Measurements from ENCODE around the gene DOCK6. TPM values are rescaled to one million over a fixed set of nuclear protein-coding genes. Genes with fewer than 3 reads are reported as not detected.

The DOCK6 gene
- total and polyA plus RNA-seq, 2 experiments from 2014 or later, result 12.2 to 75.6 TPM

DNA sequence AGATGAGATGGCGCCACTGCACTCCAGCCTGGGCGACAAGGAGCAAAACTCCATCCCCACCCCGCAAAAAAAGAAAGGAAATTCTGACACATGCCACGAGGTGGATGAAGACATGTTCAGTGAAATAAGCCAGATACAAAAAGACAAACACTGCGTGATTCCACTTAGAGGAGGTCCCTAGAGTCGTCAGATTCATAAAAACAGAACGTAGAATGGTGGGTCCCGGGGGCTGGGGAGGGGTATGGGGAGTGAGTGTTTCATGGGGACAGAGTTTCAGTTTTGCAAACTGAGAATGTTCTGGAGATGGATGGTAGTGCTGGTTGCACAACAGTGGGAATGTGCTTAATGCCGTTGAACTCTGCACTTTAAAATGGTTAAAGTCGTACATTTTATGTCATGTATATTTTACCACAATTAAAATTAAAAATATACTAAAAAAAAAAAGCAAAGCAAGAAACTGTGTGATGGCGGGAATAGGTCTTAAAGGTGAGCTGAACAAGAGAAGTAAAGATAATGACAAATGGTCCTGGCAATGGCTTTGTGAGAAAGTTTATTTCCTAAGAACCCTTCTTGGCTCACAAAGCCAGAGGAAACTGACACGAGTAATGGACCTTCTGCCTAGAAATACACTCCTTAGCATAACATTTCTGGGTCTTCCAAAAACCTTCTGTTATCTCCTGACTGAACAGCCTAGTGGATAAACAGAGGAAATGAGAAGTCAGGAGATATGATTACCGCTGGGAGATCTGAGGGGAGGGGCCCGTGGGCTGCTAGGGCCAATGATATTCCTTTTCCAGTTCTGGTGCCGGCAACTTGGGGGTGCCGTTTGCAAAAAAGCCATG is 102.5 kb downstream of the DOCK6 start:
- peak in 1 of 2 donors; percentile 78 for DNase-seq (ENCODE audit: low read depth in 1 of 2, low spot score in 1 of 2)
- H3K9me3 ChIP-seq (ENCODE audit: low read depth), result no peaks in the 10 kb centered on the region
- TF ChIP-seq, protein P1, sequence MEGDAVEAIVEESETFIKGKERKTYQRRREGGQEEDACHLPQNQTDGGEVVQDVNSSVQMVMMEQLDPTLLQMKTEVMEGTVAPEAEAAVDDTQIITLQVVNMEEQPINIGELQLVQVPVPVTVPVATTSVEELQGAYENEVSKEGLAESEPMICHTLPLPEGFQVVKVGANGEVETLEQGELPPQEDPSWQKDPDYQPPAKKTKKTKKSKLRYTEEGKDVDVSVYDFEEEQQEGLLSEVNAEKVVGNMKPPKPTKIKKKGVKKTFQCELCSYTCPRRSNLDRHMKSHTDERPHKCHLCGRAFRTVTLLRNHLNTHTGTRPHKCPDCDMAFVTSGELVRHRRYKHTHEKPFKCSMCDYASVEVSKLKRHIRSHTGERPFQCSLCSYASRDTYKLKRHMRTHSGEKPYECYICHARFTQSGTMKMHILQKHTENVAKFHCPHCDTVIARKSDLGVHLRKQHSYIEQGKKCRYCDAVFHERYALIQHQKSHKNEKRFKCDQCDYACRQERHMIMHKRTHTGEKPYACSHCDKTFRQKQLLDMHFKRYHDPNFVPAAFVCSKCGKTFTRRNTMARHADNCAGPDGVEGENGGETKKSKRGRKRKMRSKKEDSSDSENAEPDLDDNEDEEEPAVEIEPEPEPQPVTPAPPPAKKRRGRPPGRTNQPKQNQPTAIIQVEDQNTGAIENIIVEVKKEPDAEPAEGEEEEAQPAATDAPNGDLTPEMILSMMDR (IDR thresholded peaks at IDR 0.05; ENCODE audit: low read depth, low read length), result no peak
- H3K4me3 ChIP-seq, result no peak overlapping the region
- peak overlapping the region; percentile 36 for H3K27ac ChIP-seq
- H3K4me1 ChIP-seq (ENCODE audit: low read depth), result peaks cover 25% of the 10 kb centered on the region
- no peaks in the 10 kb centered on the region for H3K27me3 ChIP-seq
- H3K36me3 ChIP-seq, result no peaks in the 10 kb centered on the region

DNA sequence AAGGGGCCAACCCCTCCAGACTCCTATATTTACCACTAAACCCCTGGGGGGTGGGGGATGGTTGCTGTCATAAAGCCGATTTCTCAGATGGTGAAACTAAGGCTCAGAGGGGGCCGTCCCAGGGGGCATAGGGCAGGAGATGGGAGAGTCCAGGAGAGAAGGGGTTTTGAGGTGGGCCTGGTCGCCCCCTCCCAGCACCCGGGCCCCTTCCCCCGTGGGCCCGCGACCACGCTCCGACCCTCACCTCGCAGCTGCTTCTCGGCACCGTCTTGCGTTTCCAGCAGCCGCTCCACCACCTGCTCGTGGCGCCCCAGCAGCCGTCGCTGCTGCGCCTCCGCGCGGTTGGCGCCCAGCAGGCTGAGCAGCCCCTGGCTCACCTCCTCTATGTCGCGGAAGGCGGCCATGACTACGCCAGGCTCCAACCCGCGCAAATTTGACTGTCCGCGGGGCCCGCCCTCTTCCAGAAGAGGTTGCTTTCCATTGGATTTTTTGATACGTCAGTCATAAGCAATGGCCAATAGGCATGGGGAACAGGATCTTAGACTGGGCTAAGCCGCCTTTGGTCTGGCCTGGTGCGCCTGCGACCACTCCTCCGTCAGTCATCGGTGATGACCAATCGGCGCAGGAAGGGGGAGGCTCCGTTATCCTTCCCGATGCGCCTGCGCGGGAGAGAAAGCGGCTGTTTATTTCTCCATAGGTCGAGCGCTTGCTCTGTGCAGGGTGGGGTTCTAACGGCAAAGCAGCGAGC is 106.8 kb downstream of the DOCK6 start, which contains the start of gene SPC24:
Gene SPC24, minus strand, starts transcription at position 410 of the 748 bp plus-strand sequence. Its CDS starts 6 bp downstream, at position 404.
- Histone ChIP-seq H3K4me1 (ENCODE audit: low read depth) (peaks cover 17% of the 10 kb centered on the region), H3K36me3 (no peaks in the 10 kb centered on the region), H3K27ac (peak within 1 kb of the TSS; percentile 1), H3K27me3 (no peaks in the 10 kb centered on the region), H3K4me3 (peak within 1 kb of the TSS; percentile 61), H3K9me3 (ENCODE audit: low read depth) (no peaks in the 10 kb centered on the region)
- TF ChIP-seq, protein P1 (IDR thresholded peaks at IDR 0.05; ENCODE audit: low read depth, low read length), result no peak
- DNase-seq (ENCODE audit: low read depth in 1 of 2, low spot score in 1 of 2), result peak; percentile 98 to 99

DNA sequence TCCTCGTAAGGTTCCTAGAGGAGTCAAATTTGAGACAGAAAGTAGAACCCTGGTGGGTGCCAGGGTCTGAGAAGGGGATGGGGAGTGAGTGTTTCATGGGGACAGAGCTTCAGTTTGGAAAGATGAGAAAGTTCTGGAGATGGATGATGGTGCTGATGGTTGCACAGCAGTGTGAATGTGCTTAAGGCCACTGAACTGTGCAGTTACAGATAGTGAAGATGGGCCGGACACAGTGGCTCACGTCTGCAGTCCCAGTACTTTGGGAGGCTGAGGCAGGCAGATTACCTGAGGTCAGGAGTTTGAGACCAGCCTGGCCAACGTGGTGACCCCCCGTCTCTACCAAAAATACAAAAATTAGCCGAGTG is 107.7 kb downstream of the DOCK6 start:
- no peaks in the 10 kb centered on the region for H3K27me3 ChIP-seq
- H3K9me3 ChIP-seq (ENCODE audit: low read depth), result no peaks in the 10 kb centered on the region
- H3K4me1 ChIP-seq (ENCODE audit: low read depth), result peaks cover 12% of the 10 kb centered on the region
- no peak overlapping the region for H3K27ac ChIP-seq
- TF ChIP-seq, protein P1 (IDR thresholded peaks at IDR 0.05; ENCODE audit: low read depth, low read length), result no peak
- no peak for DNase-seq (ENCODE audit: low read depth in 1 of 2, low spot score in 1 of 2)
- peak overlapping the region; percentile 61 for H3K4me3 ChIP-seq
- H3K36me3 ChIP-seq, result no peaks in the 10 kb centered on the region

DNA sequence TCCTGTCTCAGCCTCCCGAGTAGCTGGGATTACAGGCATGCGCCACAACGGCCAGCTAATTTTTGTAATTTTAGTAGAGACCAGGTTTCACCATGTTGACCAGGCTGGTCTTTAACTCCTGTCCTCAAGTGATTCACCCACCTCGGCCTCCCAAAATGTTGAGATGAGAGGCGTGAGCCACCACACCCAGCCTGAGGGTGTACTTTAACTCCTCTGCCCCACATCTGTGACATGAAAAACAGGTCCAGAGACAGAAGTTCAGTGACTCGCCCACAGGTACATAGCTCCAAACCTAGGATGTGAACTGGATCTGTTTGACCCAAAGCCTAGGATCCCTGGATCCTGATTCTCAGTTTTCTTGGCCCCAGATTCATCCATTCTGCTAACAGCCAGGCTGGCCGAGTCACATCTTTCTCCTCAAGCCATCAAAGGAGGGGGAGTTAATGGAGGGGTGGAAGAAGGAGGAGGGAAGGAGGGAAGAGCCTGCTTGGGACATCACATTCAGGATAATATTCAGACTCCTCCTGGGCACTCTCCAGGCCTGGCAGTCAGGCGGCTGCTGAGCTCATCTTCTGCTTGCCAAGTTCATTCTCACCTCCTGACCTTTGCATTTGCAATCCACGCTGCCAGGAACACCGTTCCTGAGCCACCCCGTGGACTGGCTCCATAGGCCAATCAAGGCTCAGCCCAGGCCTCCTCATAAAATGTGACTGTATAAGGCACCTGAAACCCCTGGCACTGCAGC is 109.8 kb downstream of the DOCK6 start:
- peak in 1 of 2 donors; percentile 86 for DNase-seq (ENCODE audit: low read depth in 1 of 2, low spot score in 1 of 2)
- Histone ChIP-seq H3K4me3 (no peak overlapping the region), H3K4me1 (ENCODE audit: low read depth) (peaks cover 3% of the 10 kb centered on the region), H3K27me3 (no peaks in the 10 kb centered on the region), H3K27ac (no peak overlapping the region), H3K9me3 (ENCODE audit: low read depth) (no peaks in the 10 kb centered on the region), H3K36me3 (no peaks in the 10 kb centered on the region)
- TF ChIP-seq, protein P1 (IDR thresholded peaks at IDR 0.05; ENCODE audit: low read depth, low read length), result no peak

DNA sequence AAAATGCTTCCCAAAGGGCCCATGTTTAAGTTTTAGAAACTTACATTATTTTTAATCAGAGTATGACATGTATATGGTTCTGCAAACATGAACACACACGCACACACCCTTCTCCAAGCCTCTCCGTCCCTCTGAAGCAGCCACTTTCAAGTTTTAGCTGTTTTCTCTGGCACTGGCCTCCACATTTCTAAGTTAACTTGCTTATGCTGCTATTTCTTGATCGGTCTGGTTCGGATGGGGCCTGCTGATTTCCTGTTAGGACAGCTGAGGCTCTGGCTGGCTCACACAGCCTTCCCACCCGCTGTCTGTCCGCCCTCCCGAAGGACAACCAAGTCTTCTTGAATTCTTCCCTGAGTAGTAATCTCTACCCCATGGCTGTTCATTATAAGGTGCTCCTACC is 111.1 kb downstream of the DOCK6 start:
- Histone ChIP-seq H3K27ac (no peak overlapping the region), H3K4me1 (ENCODE audit: low read depth) (no peaks in the 10 kb centered on the region), H3K27me3 (no peaks in the 10 kb centered on the region), H3K9me3 (ENCODE audit: low read depth) (no peaks in the 10 kb centered on the region), H3K4me3 (no peak overlapping the region), H3K36me3 (no peaks in the 10 kb centered on the region)
- TF ChIP-seq, protein P1 (IDR thresholded peaks at IDR 0.05; ENCODE audit: low read depth, low read length), result no peak
- no peak for DNase-seq (ENCODE audit: low read depth in 1 of 2, low spot score in 1 of 2)

All from cardiac muscle cell (in vitro differentiated cells and primary cell).